ENCODE results near the gene RPL18A.
"Not testable (repeated sequence)": the region's sequence is repeated elsewhere in the genome, so short reads cannot be mapped to it uniquely, and the experiment has no call there.

RPL18A gene

DNA sequence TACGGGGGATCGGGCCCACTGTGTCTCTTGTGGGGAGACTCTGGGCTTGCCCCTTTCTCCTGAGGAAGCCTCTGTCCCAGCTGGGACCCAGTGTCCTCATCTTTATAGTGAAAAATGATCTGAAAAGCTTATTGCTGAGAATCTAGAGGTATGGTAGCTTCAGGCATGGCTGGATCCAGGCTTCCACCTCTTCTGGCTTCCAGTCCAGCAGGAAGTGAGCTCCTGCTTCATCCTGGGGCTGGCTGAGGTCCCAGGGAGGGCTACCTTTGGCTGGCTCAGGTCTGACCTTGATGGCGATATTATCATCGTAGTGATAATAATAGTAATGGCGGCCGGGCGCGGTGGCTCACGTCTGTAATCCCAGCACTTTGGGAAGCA is 15.0 kb downstream of the RPL18A start:
- no peak for DNase-seq (ENCODE audit: low read depth, low spot score)
- CTCF ChIA-PET: interaction anchor here (0.6 to 1.0 kb wide), 2 partner anchors 9 to 58 kb away, joined by 3 to 5 read pairs; partner anchors contain the start of gene CCDC124
- TF ChIP-seq CTCF (IDR thresholded peaks at IDR 0.05; ENCODE audit: insufficient read depth, low read length, missing control alignments): no peak
- no peak overlapping the region for H3K4me3 ChIP-seq (ENCODE audit: low read depth, low read length)
- POLR2A ChIA-PET: no interaction called here

- no peak overlapping the region for H3K4me3 ChIP-seq (ENCODE audit: low read depth, low read length)
- DNase-seq (ENCODE audit: low read depth, low spot score): no peak
- CTCF ChIA-PET: no interaction called here
- TF ChIP-seq CTCF (IDR thresholded peaks at IDR 0.05; ENCODE audit: insufficient read depth, low read length, missing control alignments): no peak
- POLR2A ChIA-PET: no interaction called here
Observed at GRCh38 chr19:17877696-17878095, 18.0 kb downstream of the RPL18A start.

- ChIA-PET POLR2A (no interaction called here), CTCF (interaction anchor here (2.3 to 2.9 kb wide), 2 partner anchors 9 to 53 kb away, joined by 8 to 18 read pairs; partner anchors contain the start of genes CCDC124 and SLC5A5)
- TF ChIP-seq CTCF (IDR thresholded peaks at IDR 0.05; ENCODE audit: insufficient read depth, low read length, missing control alignments): no peak
- DNase-seq (ENCODE audit: low read depth, low spot score): no peak
- no peak overlapping the region for H3K4me3 ChIP-seq (ENCODE audit: low read depth, low read length)
Observed at GRCh38 chr19:17879466-17879865, 19.8 kb downstream of the RPL18A start.

DNA sequence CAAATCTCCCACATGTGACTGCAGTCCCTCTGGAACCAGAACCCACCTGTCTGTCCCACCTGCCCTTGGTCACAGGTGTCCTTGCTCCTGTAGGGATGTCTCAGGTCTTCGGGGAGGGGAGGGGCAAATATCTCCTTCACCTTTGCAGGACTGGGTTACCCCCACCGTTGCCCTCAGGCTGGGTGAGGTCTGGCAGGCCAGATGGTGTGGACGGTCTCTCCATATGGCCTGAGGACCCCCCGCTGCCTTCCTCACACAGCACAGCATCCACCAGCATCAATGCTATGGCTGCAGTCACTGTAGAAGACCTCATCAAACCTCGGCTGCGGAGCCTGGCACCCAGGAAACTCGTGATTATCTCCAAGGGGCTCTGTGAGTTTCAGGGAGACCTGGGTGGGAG is 22.0 kb downstream of the RPL18A start:
- no peak overlapping the region for H3K4me3 ChIP-seq (ENCODE audit: low read depth, low read length)
- ChIA-PET CTCF (interaction anchor here (0.6 kb wide), 1 partner anchor 50 kb away, joined by 3 read pairs; no protein-coding TSS in a partner anchor), POLR2A (no interaction called here)
- DNase-seq (ENCODE audit: low read depth, low spot score): no peak
- no peak for TF ChIP-seq CTCF (IDR thresholded peaks at IDR 0.05; ENCODE audit: insufficient read depth, low read length, missing control alignments)

- no peak overlapping the region for H3K4me3 ChIP-seq (ENCODE audit: low read depth, low read length)
- no peak for TF ChIP-seq CTCF (IDR thresholded peaks at IDR 0.05; ENCODE audit: insufficient read depth, low read length, missing control alignments)
- CTCF ChIA-PET: no interaction called here
- POLR2A ChIA-PET: no interaction called here
- no peak for DNase-seq (ENCODE audit: low read depth, low spot score)
Observed at GRCh38 chr19:17883627-17884410, 24.1 kb downstream of the RPL18A start.

GRCh38 chr19:17886515-17886914 is 26.8 kb downstream of the RPL18A start:
- POLR2A ChIA-PET: no interaction called here
- no peak for TF ChIP-seq CTCF (IDR thresholded peaks at IDR 0.05; ENCODE audit: insufficient read depth, low read length, missing control alignments)
- CTCF ChIA-PET: no interaction called here

GRCh38 chr19:17887221-17887620 is 27.5 kb downstream of the RPL18A start:
- H3K4me3 ChIP-seq (ENCODE audit: low read depth, low read length); DNase-seq (ENCODE audit: low read depth, low spot score); POLR2A ChIA-PET; CTCF ChIA-PET: not testable (repeated sequence)

More at GRCh38 chr19:17886515-17886914, 26.8 kb downstream of the RPL18A start:
- DNase-seq (ENCODE audit: low read depth, low spot score): no peak
- H3K4me3 ChIP-seq (ENCODE audit: low read depth, low read length): no peak overlapping the region
